Stimulated activated naive CD8-positive, alpha-beta T cell treated with anti-CD3 and anti-CD28 coated beads, Interleukin-15, Interleukin-2, amounts not matched to agents 100 ng/mL and 50 ng/mL, for 24 hours (primary cell): ENCODE results near the gene GABRD.

ENCODE experiments used
- H3K27ac Mint-ChIP-seq: one replicate; pipeline ENCODE4 v1.8.0; 2021; ENCODE audit warnings: mild to moderate bottlenecking, mixed read lengths
- H3K27me3 Mint-ChIP-seq: one replicate; pipeline ENCODE4 v1.8.0; 2021; ENCODE audit warnings: mixed read lengths
- H3K36me3 Mint-ChIP-seq: one replicate; pipeline ENCODE4 v1.8.0; 2021; ENCODE audit warnings: low read depth, mixed read lengths
- H3K4me1 Mint-ChIP-seq: one replicate; pipeline ENCODE4 v1.8.0; 2021; ENCODE audit warnings: low read depth, mixed read lengths
- H3K4me3 Mint-ChIP-seq: one replicate; pipeline ENCODE4 v1.8.0; 2021; ENCODE audit warnings: mild to moderate bottlenecking, mixed read lengths
- H3K9me3 Mint-ChIP-seq: one replicate; pipeline ENCODE4 v1.8.0; 2021; ENCODE audit warnings: mixed read lengths

Gene GABRD

GRCh38 chr1:2046953-2047748 is 28.0 kb downstream of the GABRD start:
- peaks cover 19% of the 10 kb centered on the region for H3K27me3 Mint-ChIP-seq
- H3K27ac Mint-ChIP-seq: no peak overlapping the region
- H3K36me3 Mint-ChIP-seq: no peaks in the 10 kb centered on the region
- H3K4me1 Mint-ChIP-seq: peaks cover 27% of the 10 kb centered on the region
- H3K9me3 Mint-ChIP-seq: no peaks in the 10 kb centered on the region
- H3K4me3 Mint-ChIP-seq: no peak overlapping the region

GRCh38 chr1:2047749-2048729 is 28.9 kb downstream of the GABRD start:
- peaks cover 19% of the 10 kb centered on the region for H3K27me3 Mint-ChIP-seq
- peaks cover 27% of the 10 kb centered on the region for H3K4me1 Mint-ChIP-seq
- no peaks in the 10 kb centered on the region for H3K36me3 Mint-ChIP-seq
- H3K27ac Mint-ChIP-seq: no peak overlapping the region
- no peaks in the 10 kb centered on the region for H3K9me3 Mint-ChIP-seq
- peak overlapping the region; percentile 49 for H3K4me3 Mint-ChIP-seq

- H3K27ac Mint-ChIP-seq: peak overlapping the region; percentile 70
- H3K9me3 Mint-ChIP-seq: no peaks in the 10 kb centered on the region
- no peaks in the 10 kb centered on the region for H3K36me3 Mint-ChIP-seq
- H3K4me3 Mint-ChIP-seq: peak overlapping the region; percentile 78
- H3K27me3 Mint-ChIP-seq: peaks cover 19% of the 10 kb centered on the region
- H3K4me1 Mint-ChIP-seq: peaks cover 23% of the 10 kb centered on the region
Measured at GRCh38 chr1:2049225-2049717, 30.1 kb downstream of the GABRD start.

- Mint-ChIP-seq H3K27ac (peak within 1 kb of the TSS; percentile 70), H3K9me3 (no peaks in the 10 kb centered on the region), H3K4me3 (peak within 1 kb of the TSS; percentile 78), H3K4me1 (peaks cover 22% of the 10 kb centered on the region), H3K36me3 (no peaks in the 10 kb centered on the region), H3K27me3 (peaks cover 19% of the 10 kb centered on the region)
Measured at GRCh38 chr1:2049718-2050431, 30.7 kb downstream of the GABRD start, which contains the start of gene PRKCZ. Gene PRKCZ, plus strand, starts transcription at chr1:2050411. Its CDS starts 220 bp downstream, at chr1:2050631.

GRCh38 chr1:2050461-2050792 is 31.3 kb downstream of the GABRD start:
- no peaks in the 10 kb centered on the region for H3K9me3 Mint-ChIP-seq
- no peaks in the 10 kb centered on the region for H3K36me3 Mint-ChIP-seq
- H3K27ac Mint-ChIP-seq: no peak overlapping the region
- peaks cover 18% of the 10 kb centered on the region for H3K27me3 Mint-ChIP-seq
- H3K4me3 Mint-ChIP-seq: peak overlapping the region; percentile 48
- peaks cover 16% of the 10 kb centered on the region for H3K4me1 Mint-ChIP-seq

- Mint-ChIP-seq H3K4me1 (peaks cover 11% of the 10 kb centered on the region), H3K36me3 (no peaks in the 10 kb centered on the region), H3K27ac (no peak overlapping the region), H3K9me3 (no peaks in the 10 kb centered on the region), H3K4me3 (peak overlapping the region; percentile 57), H3K27me3 (peaks cover 13% of the 10 kb centered on the region)
Measured at GRCh38 chr1:2050793-2051682, 31.9 kb downstream of the GABRD start.

GRCh38 chr1:2052054-2052679 is 33.0 kb downstream of the GABRD start:
- H3K4me3 Mint-ChIP-seq: peak overlapping the region; percentile 57
- H3K27me3 Mint-ChIP-seq: peaks cover 13% of the 10 kb centered on the region
- peaks cover 11% of the 10 kb centered on the region for H3K4me1 Mint-ChIP-seq
- no peaks in the 10 kb centered on the region for H3K9me3 Mint-ChIP-seq
- H3K36me3 Mint-ChIP-seq: no peaks in the 10 kb centered on the region
- H3K27ac Mint-ChIP-seq: no peak overlapping the region

GRCh38 chr1:2052756-2053155 is 33.6 kb downstream of the GABRD start:
- H3K27ac Mint-ChIP-seq: no peak overlapping the region
- no peak overlapping the region for H3K4me3 Mint-ChIP-seq
- peaks cover 13% of the 10 kb centered on the region for H3K27me3 Mint-ChIP-seq
- H3K9me3 Mint-ChIP-seq: no peaks in the 10 kb centered on the region
- H3K4me1 Mint-ChIP-seq: peaks cover 11% of the 10 kb centered on the region
- no peaks in the 10 kb centered on the region for H3K36me3 Mint-ChIP-seq

GRCh38 chr1:2053217-2053616 is 34.1 kb downstream of the GABRD start:
- Mint-ChIP-seq H3K27me3 (peaks cover 11% of the 10 kb centered on the region), H3K4me3 (no peak overlapping the region), H3K36me3 (no peaks in the 10 kb centered on the region), H3K9me3 (no peaks in the 10 kb centered on the region), H3K27ac (no peak overlapping the region), H3K4me1 (peaks cover 10% of the 10 kb centered on the region)

GRCh38 chr1:2053784-2054376 is 34.7 kb downstream of the GABRD start:
- Mint-ChIP-seq H3K27me3 (peaks cover 7% of the 10 kb centered on the region), H3K9me3 (no peaks in the 10 kb centered on the region), H3K27ac (no peak overlapping the region), H3K4me1 (peaks cover 7% of the 10 kb centered on the region), H3K36me3 (no peaks in the 10 kb centered on the region), H3K4me3 (no peak overlapping the region)

GRCh38 chr1:2054560-2054959 is 35.4 kb downstream of the GABRD start:
- Mint-ChIP-seq H3K4me3 (no peak overlapping the region), H3K9me3 (no peaks in the 10 kb centered on the region), H3K27me3 (no peaks in the 10 kb centered on the region), H3K36me3 (no peaks in the 10 kb centered on the region), H3K27ac (no peak overlapping the region), H3K4me1 (peaks cover under 1% of the 10 kb centered on the region)

- Mint-ChIP-seq H3K4me3 (no peak overlapping the region), H3K4me1 (no peaks in the 10 kb centered on the region), H3K27me3 (no peaks in the 10 kb centered on the region), H3K36me3 (no peaks in the 10 kb centered on the region), H3K27ac (no peak overlapping the region), H3K9me3 (no peaks in the 10 kb centered on the region)
Measured at GRCh38 chr1:2055911-2056575, 36.9 kb downstream of the GABRD start.
